WTC11 (cell line): ENCODE measurements around the gene SUCLG2. TPM values are rescaled to one million over a fixed set of nuclear protein-coding genes. Genes with fewer than 3 reads are reported as not detected.

ENCODE experiments used
- ATAC-seq: fragments of 200-7000 bp; cut with Tn5 transposase; 2 replicates; pipeline ENCODE4 v1.10.0; 2021; ENCODE audit warnings: mild to moderate bottlenecking, moderate library complexity
- CTCF ChIA-PET: fragments of 300-600 bp; sonication (Branson Sonifier 250); formaldehyde crosslinking; loops from one replicate; lab custom pipeline; 2021; ENCODE audit warnings: antibody characterized with exemption; lab: Charles Lee
- POLR2A ChIA-PET: fragments of 350-600 bp; sonication (Branson Sonifier 250); formaldehyde crosslinking; loops from one replicate; lab custom pipeline; 2021; ENCODE audit warnings: antibody characterized with exemption; lab: Charles Lee
- DNase-seq: peaks from one replicate; pipeline ENCODE4 v3.0.0; 2021; ENCODE audit warnings: low spot score
- H3K27ac Mint-ChIP-seq: 2 replicates; pipeline ENCODE4 v1.8.0; 2021; ENCODE audit warnings: mixed read lengths
- H3K27me3 Mint-ChIP-seq: 2 replicates; pipeline ENCODE4 v1.8.0; 2021; ENCODE audit warnings: low read depth, mild to moderate bottlenecking, moderate library complexity, mixed read lengths
- H3K36me3 Mint-ChIP-seq: 2 replicates; pipeline ENCODE4 v1.8.0; 2021; ENCODE audit warnings: mixed read lengths
- H3K4me1 Mint-ChIP-seq: 2 replicates; pipeline ENCODE4 v1.8.0; 2022; ENCODE audit warnings: mixed read lengths
- H3K4me3 Mint-ChIP-seq: 2 replicates; pipeline ENCODE4 v1.8.0; 2021; ENCODE audit warnings: mild to moderate bottlenecking, moderate library complexity, mixed read lengths
- H3K9me3 Mint-ChIP-seq: 2 replicates; pipeline ENCODE4 v1.8.0; 2021; ENCODE audit warnings: mixed read lengths
- CREB1 ChIP-seq: sonication (generic); formaldehyde crosslinking; IDR thresholded peaks from 2 replicates; pipeline ENCODE4 v1.8.0; 2023; ENCODE audit warnings: mild to moderate bottlenecking, missing genetic modification reagents
- EMX1 ChIP-seq: fragments of 250-450 bp; sonication (Bioruptor Pico); IDR thresholded peaks from 2 replicates; pipeline ENCODE4 v1.8.0; 2021; ENCODE audit warnings: mild to moderate bottlenecking
- FOXK1 ChIP-seq: sonication (generic); formaldehyde crosslinking; IDR thresholded peaks from 2 replicates; pipeline ENCODE4 v1.8.0; 2022; ENCODE audit warnings: mild to moderate bottlenecking, moderate library complexity, missing genetic modification reagents
- GABPB1 ChIP-seq: sonication (generic); formaldehyde crosslinking; IDR thresholded peaks from 2 replicates; pipeline ENCODE4 v1.8.1; 2023; ENCODE audit warnings: mild to moderate bottlenecking, missing genetic modification reagents
- JUN ChIP-seq: sonication (generic); formaldehyde crosslinking; IDR thresholded peaks from 2 replicates; pipeline ENCODE4 v1.8.0; 2023; ENCODE audit warnings: mild to moderate bottlenecking, missing genetic modification reagents
- MXD4 ChIP-seq: fragments of 250-450 bp; sonication (Bioruptor Pico); IDR thresholded peaks from 2 replicates; pipeline ENCODE4 v1.8.0; 2021; ENCODE audit warnings: mild to moderate bottlenecking, moderate library complexity, borderline replicate concordance
- NFATC4 ChIP-seq: fragments of 250-450 bp; sonication (Bioruptor Pico); IDR thresholded peaks from 2 replicates; pipeline ENCODE4 v1.9.0; 2021; ENCODE audit warnings: mild to moderate bottlenecking
- SMAD4 ChIP-seq: sonication (generic); formaldehyde crosslinking; IDR thresholded peaks from 2 replicates; pipeline ENCODE4 v1.8.0; 2022; ENCODE audit warnings: mild to moderate bottlenecking, missing genetic modification reagents
- TEAD1 ChIP-seq: sonication (generic); formaldehyde crosslinking; IDR thresholded peaks from 2 replicates; pipeline ENCODE4 v1.8.0; 2022; ENCODE audit warnings: mild to moderate bottlenecking, missing genetic modification reagents
- TEAD4 ChIP-seq: sonication (generic); formaldehyde crosslinking; IDR thresholded peaks from 2 replicates; pipeline ENCODE4 v1.8.0; 2022; ENCODE audit warnings: mild to moderate bottlenecking, missing genetic modification reagents
- ZNF317 ChIP-seq: sonication (generic); formaldehyde crosslinking; IDR thresholded peaks from 2 replicates; pipeline ENCODE4 v1.8.1; 2023; ENCODE audit warnings: low read depth, mild to moderate bottlenecking, moderate library complexity, missing genetic modification reagents, borderline replicate concordance
- ZNF423 ChIP-seq: fragments of 250-450 bp; sonication (Bioruptor Pico); IDR thresholded peaks from 2 replicates; pipeline ENCODE4 v2.1.2; 2022; ENCODE audit warnings: mild to moderate bottlenecking, moderate library complexity
- total RNA-seq: library from RNA; stranded (reverse); gene quantifications from 3 replicates; pipeline ENCODE4 v1.2.3, GENCODE V29; 2021
- TF ChIP-seq, protein P1 (sequence below): fragments of 250-450 bp; sonication (Bioruptor Pico); IDR thresholded peaks from 2 replicates; pipeline ENCODE4 v1.9.0; 2021; ENCODE audit warnings: mild to moderate bottlenecking
- TF ChIP-seq, protein P2 (sequence below): sonication (generic); formaldehyde crosslinking; IDR thresholded peaks from 2 replicates; pipeline ENCODE4 v1.8.0; 2023; ENCODE audit warnings: mild to moderate bottlenecking, missing genetic modification reagents
- TF ChIP-seq, protein P3 (sequence below): sonication (generic); formaldehyde crosslinking; IDR thresholded peaks from 2 replicates; pipeline ENCODE4 v1.8.1; 2022; ENCODE audit warnings: mild to moderate bottlenecking, missing genetic modification reagents, moderate library complexity, borderline replicate concordance
- TF ChIP-seq, protein P4 (sequence below): sonication (generic); formaldehyde crosslinking; IDR thresholded peaks from 2 replicates; pipeline ENCODE4 v1.8.1; 2023; ENCODE audit warnings: mild to moderate bottlenecking, missing genetic modification reagents, borderline replicate concordance

Gene SUCLG2
- total RNA-seq, 1 experiment from 2014 or later, result 39.7 TPM

DNA sequence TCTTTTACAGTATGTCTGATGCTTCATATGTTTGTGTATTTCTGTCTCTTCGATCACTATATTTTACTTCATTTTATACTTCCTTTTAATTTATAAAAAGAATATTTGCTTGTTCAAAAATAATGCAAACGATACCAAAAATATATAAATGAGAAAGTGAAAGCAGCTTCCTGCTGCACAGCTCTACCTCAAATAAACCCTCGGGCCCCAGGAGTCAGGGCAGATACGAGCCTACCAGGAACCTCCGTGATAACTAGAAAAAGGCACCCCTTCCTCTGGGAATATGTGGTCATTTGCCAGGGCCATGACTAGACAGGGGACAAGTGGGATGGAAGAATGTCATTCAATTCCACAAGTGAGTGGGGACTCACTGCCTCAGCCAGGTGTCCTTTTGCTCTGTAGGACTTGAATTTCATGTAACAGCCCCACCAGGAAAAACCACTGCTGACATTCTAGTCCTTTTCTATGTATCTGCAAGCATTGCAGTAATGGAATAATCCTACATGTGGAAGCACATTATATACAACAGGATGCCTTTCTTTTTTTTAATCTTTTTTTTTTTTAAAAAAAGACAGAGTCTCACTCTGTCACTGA is 133.3 kb downstream of the SUCLG2 start (continued):
- TF ChIP-seq ZNF317, result no peak
- TF ChIP-seq, protein P1, sequence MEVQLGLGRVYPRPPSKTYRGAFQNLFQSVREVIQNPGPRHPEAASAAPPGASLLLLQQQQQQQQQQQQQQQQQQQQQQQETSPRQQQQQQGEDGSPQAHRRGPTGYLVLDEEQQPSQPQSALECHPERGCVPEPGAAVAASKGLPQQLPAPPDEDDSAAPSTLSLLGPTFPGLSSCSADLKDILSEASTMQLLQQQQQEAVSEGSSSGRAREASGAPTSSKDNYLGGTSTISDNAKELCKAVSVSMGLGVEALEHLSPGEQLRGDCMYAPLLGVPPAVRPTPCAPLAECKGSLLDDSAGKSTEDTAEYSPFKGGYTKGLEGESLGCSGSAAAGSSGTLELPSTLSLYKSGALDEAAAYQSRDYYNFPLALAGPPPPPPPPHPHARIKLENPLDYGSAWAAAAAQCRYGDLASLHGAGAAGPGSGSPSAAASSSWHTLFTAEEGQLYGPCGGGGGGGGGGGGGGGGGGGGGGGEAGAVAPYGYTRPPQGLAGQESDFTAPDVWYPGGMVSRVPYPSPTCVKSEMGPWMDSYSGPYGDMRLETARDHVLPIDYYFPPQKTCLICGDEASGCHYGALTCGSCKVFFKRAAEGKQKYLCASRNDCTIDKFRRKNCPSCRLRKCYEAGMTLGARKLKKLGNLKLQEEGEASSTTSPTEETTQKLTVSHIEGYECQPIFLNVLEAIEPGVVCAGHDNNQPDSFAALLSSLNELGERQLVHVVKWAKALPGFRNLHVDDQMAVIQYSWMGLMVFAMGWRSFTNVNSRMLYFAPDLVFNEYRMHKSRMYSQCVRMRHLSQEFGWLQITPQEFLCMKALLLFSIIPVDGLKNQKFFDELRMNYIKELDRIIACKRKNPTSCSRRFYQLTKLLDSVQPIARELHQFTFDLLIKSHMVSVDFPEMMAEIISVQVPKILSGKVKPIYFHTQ, result no peak

DNA sequence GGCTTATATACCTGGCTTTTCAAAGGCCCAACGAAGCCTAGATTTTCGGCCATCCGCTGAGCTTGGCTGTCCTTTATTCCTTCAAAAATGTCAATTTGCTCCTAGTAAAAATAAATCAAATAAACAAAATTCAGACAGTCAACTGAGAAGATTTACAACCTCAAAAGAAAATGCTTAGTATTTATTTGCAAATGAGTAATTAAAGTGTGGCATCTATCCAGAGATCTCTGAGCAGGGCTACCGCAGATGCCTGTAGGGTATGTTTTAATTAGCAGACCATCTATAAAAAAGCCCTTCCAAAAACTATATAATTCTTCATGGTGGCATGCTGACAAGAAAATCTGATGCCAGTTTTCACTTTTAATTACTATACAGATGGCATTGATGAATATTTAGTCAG is 136.2 kb downstream of the SUCLG2 start:
- H3K9me3 Mint-ChIP-seq, result peaks cover 3% of the 10 kb centered on the region
- H3K27ac Mint-ChIP-seq, result no peak overlapping the region
- H3K27me3 Mint-ChIP-seq, result no peaks in the 10 kb centered on the region
- H3K4me3 Mint-ChIP-seq, result no peak overlapping the region
- H3K36me3 Mint-ChIP-seq, result peaks cover 23% of the 10 kb centered on the region
- POLR2A ChIA-PET, result no interaction called here
- peaks cover 15% of the 10 kb centered on the region for H3K4me1 Mint-ChIP-seq
- TF ChIP-seq EMX1 (CRISPR knock-in tag) (no peak), SMAD4 (no peak), MXD4 (CRISPR knock-in tag) (no peak), NFATC4 (no peak), ZNF317 (no peak), CREB1 (CRISPR knock-in tag) (no peak), GABPB1 (CRISPR knock-in tag) (no peak)
- TF ChIP-seq, protein P2, sequence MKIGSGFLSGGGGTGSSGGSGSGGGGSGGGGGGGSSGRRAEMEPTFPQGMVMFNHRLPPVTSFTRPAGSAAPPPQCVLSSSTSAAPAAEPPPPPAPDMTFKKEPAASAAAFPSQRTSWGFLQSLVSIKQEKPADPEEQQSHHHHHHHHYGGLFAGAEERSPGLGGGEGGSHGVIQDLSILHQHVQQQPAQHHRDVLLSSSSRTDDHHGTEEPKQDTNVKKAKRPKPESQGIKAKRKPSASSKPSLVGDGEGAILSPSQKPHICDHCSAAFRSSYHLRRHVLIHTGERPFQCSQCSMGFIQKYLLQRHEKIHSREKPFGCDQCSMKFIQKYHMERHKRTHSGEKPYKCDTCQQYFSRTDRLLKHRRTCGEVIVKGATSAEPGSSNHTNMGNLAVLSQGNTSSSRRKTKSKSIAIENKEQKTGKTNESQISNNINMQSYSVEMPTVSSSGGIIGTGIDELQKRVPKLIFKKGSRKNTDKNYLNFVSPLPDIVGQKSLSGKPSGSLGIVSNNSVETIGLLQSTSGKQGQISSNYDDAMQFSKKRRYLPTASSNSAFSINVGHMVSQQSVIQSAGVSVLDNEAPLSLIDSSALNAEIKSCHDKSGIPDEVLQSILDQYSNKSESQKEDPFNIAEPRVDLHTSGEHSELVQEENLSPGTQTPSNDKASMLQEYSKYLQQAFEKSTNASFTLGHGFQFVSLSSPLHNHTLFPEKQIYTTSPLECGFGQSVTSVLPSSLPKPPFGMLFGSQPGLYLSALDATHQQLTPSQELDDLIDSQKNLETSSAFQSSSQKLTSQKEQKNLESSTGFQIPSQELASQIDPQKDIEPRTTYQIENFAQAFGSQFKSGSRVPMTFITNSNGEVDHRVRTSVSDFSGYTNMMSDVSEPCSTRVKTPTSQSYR, result no peak
- TF ChIP-seq, all 79 proteins: peak for 0
- no peak for DNase-seq
- CTCF ChIA-PET, result no interaction called here
- ATAC-seq, result no peak

DNA sequence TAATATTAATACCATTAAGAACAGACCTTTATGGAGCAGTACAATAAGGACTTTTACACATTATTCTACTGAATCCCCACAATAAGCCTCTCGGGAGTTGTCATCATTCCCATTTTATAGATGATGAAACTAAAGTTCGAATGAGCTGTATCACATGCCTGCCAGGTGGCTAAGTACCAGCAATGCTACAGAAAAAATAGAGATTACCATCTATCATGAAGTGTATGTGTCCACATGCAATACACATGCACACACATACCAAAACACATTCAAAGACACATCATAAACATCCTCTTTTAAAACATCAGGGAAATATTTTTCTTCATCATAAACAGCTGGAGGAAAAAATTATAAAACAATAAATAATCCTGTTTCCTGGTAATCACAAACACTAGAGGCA is 136.6 kb downstream of the SUCLG2 start:
- Mint-ChIP-seq H3K4me3 (no peak overlapping the region), H3K27ac (no peak overlapping the region), H3K4me1 (peaks cover 15% of the 10 kb centered on the region), H3K36me3 (peaks cover 23% of the 10 kb centered on the region), H3K27me3 (no peaks in the 10 kb centered on the region), H3K9me3 (peaks cover 3% of the 10 kb centered on the region)
- TF ChIP-seq TEAD1 (CRISPR knock-in tag), result no peak
- no peak for TF ChIP-seq FOXK1
- TF ChIP-seq ZNF423 (CRISPR knock-in tag), result no peak
- TF ChIP-seq TEAD4 (CRISPR knock-in tag), result no peak
- no peak for TF ChIP-seq JUN (CRISPR knock-in tag)
- TF ChIP-seq, protein P3, sequence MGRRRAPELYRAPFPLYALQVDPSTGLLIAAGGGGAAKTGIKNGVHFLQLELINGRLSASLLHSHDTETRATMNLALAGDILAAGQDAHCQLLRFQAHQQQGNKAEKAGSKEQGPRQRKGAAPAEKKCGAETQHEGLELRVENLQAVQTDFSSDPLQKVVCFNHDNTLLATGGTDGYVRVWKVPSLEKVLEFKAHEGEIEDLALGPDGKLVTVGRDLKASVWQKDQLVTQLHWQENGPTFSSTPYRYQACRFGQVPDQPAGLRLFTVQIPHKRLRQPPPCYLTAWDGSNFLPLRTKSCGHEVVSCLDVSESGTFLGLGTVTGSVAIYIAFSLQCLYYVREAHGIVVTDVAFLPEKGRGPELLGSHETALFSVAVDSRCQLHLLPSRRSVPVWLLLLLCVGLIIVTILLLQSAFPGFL, result no peak
- TF ChIP-seq, protein P4, sequence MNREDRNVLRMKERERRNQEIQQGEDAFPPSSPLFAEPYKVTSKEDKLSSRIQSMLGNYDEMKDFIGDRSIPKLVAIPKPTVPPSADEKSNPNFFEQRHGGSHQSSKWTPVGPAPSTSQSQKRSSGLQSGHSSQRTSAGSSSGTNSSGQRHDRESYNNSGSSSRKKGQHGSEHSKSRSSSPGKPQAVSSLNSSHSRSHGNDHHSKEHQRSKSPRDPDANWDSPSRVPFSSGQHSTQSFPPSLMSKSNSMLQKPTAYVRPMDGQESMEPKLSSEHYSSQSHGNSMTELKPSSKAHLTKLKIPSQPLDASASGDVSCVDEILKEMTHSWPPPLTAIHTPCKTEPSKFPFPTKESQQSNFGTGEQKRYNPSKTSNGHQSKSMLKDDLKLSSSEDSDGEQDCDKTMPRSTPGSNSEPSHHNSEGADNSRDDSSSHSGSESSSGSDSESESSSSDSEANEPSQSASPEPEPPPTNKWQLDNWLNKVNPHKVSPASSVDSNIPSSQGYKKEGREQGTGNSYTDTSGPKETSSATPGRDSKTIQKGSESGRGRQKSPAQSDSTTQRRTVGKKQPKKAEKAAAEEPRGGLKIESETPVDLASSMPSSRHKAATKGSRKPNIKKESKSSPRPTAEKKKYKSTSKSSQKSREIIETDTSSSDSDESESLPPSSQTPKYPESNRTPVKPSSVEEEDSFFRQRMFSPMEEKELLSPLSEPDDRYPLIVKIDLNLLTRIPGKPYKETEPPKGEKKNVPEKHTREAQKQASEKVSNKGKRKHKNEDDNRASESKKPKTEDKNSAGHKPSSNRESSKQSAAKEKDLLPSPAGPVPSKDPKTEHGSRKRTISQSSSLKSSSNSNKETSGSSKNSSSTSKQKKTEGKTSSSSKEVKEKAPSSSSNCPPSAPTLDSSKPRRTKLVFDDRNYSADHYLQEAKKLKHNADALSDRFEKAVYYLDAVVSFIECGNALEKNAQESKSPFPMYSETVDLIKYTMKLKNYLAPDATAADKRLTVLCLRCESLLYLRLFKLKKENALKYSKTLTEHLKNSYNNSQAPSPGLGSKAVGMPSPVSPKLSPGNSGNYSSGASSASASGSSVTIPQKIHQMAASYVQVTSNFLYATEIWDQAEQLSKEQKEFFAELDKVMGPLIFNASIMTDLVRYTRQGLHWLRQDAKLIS (CRISPR knock-in tag), result no peak
- DNase-seq (no peak), ATAC-seq (no peak)
- CTCF ChIA-PET, result no interaction called here
- POLR2A ChIA-PET, result no interaction called here
